ENCODE data around the gene DHX30. TPM values are rescaled to one million over a fixed set of nuclear protein-coding genes. Genes with fewer than 3 reads are reported as not detected.

DHX30 gene
- total RNA-seq, 4 donors from 2014 or later = 45.7 to 91.1 (median 67.9) TPM

DNA sequence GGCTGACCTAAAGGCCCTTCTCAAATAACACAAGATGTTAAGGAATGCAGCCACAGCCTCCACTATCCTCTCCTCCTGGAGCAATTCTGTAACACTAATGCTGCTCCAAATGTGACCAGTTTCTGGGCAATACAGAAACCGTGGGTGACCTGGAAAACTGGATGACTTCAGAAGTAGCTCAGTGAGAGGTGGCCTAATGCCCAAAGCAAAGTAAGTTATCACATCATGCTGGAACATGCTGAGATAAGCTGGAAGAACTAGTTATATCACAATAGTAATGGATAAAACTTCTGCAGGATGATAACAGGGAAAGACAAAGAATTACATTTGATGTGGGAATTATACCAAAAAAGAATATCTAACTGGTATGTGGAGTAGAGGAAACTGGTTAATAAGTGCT, 72.0 kb downstream of the DHX30 start:
- in situ Hi-C loops (cut with MboI; ENCODE audit: low sequenced_read_pairs in 4 of 4) = no loop called here
- DNase-seq (no peak), ATAC-seq (no peak)
- no peak for TF ChIP-seq CTCF (IDR thresholded peaks at IDR 0.05 in 4 of 5, conservative IDR thresholded peaks at IDR 0.05 in 1 of 5)
- no peak for TF ChIP-seq POLR2A (IDR thresholded peaks at IDR 0.05)
- no peak overlapping the region for H3K4me3 ChIP-seq
- intact Hi-C loops (cut with DNase I; ENCODE audit: low total_unique reads) = no loop called here
- H3K27ac ChIP-seq = peak overlapping the region in 1 of 4 donors; percentile 7
- H3K9me3 ChIP-seq = no peaks in the 10 kb centered on the region
- no peaks in the 10 kb centered on the region for H3K27me3 ChIP-seq
- peaks cover 3 to 88% of the 10 kb centered on the region in 2 donors for H3K36me3 ChIP-seq
- H3K4me1 ChIP-seq = peaks cover 0 to 9% of the 10 kb centered on the region in 2 donors

GRCh38 chr3:47877290-47877689, 74.4 kb downstream of the DHX30 start:
- Histone ChIP-seq H3K4me3 (no peak overlapping the region), H3K4me1 (peaks cover 0 to 9% of the 10 kb centered on the region in 2 donors), H3K27me3 (no peaks in the 10 kb centered on the region), H3K9me3 (no peaks in the 10 kb centered on the region), H3K36me3 (peaks cover 0 to 71% of the 10 kb centered on the region in 2 donors), H3K27ac (peak overlapping the region; percentile 4 to 56 (median 38))
- no peak for TF ChIP-seq POLR2A (IDR thresholded peaks at IDR 0.05)
- TF ChIP-seq CTCF (IDR thresholded peaks at IDR 0.05 in 4 of 5, conservative IDR thresholded peaks at IDR 0.05 in 1 of 5) = no peak
- in situ Hi-C loops (cut with MboI; ENCODE audit: low sequenced_read_pairs in 4 of 4) = no loop called here
- intact Hi-C loops (cut with DNase I; ENCODE audit: low total_unique reads) = no loop called here
- DNase-seq (no peak), ATAC-seq (no peak)

DNA sequence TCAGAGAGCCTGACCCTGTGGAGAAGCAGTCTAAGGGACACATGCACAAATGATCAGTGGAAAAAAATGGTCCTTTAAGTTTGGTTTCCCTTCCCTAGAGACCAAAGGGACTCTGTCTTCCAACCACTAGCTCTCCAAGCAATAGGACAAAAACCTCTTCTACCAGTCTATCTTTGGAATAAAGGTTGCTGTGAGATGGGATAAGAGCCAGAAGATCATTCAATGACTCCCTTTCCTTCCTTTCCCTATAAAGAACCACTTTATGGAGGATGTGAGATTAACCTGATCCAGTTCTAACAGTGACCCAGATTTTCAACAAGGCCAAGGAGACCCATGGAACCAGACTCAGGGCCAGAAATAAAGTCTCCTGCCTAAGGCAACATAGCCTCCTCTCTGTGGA, 74.8 kb downstream of the DHX30 start:
- Histone ChIP-seq H3K27me3 (no peaks in the 10 kb centered on the region), H3K4me1 (peaks cover 0 to 9% of the 10 kb centered on the region in 2 donors), H3K4me3 (no peak overlapping the region), H3K9me3 (no peaks in the 10 kb centered on the region), H3K27ac (peak overlapping the region; percentile 4 to 56 (median 38)), H3K36me3 (peaks cover 0 to 71% of the 10 kb centered on the region in 2 donors)
- ATAC-seq = no peak
- intact Hi-C loops (cut with DNase I; ENCODE audit: low total_unique reads) = no loop called here
- TF ChIP-seq POLR2A (IDR thresholded peaks at IDR 0.05) = no peak
- no peak for TF ChIP-seq CTCF (IDR thresholded peaks at IDR 0.05 in 4 of 5, conservative IDR thresholded peaks at IDR 0.05 in 1 of 5)
- in situ Hi-C loops (cut with MboI; ENCODE audit: low sequenced_read_pairs in 4 of 4) = no loop called here
- DNase-seq = no peak

DNA sequence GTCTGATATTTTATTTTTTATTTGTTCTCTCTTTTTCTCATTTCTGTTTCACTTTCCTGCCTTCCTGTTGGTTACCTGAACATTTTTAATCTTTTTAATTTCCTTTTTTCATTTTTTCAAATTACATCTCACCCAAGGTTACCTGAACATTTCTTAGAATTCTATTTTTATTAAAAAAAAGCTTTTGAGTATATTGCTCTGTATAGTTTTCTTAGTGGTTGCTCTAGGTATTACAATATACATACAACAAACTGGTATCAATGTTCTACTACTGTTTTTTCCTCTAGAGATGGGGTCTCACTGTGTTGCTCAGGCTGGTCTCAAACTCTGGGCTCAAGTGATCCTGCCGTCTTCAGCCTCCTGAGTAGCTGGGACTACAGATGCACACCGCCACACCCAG, 79.4 kb downstream of the DHX30 start:
- DNase-seq = no peak
- H3K4me3 ChIP-seq = no peak overlapping the region
- H3K27me3 ChIP-seq = no peaks in the 10 kb centered on the region
- peaks cover 0 to 32% of the 10 kb centered on the region in 2 donors for H3K36me3 ChIP-seq
- in situ Hi-C loops (cut with MboI; ENCODE audit: low sequenced_read_pairs in 4 of 4) (no loop called here), intact Hi-C loops (cut with DNase I; ENCODE audit: low total_unique reads) (no loop called here)
- H3K9me3 ChIP-seq = no peaks in the 10 kb centered on the region
- no peak for TF ChIP-seq POLR2A (IDR thresholded peaks at IDR 0.05)
- peak in 1 of 5 experiments; percentile 22 for TF ChIP-seq CTCF (IDR thresholded peaks at IDR 0.05 in 4 of 5, conservative IDR thresholded peaks at IDR 0.05 in 1 of 5)
- H3K27ac ChIP-seq = peak overlapping the region in 1 of 4 donors; percentile 28
- ATAC-seq = no peak
- H3K4me1 ChIP-seq = peaks cover 0 to 9% of the 10 kb centered on the region in 2 donors

GRCh38 chr3:47884603-47885002, 81.7 kb downstream of the DHX30 start:
- no peak for TF ChIP-seq POLR2A (IDR thresholded peaks at IDR 0.05)
- TF ChIP-seq CTCF (IDR thresholded peaks at IDR 0.05 in 4 of 5, conservative IDR thresholded peaks at IDR 0.05 in 1 of 5) = no peak
- in situ Hi-C loops (cut with MboI; ENCODE audit: low sequenced_read_pairs in 4 of 4) (no loop called here), intact Hi-C loops (cut with DNase I; ENCODE audit: low total_unique reads) (no loop called here)
- ATAC-seq (no peak), DNase-seq (no peak)
- Histone ChIP-seq H3K27ac (no peak overlapping the region), H3K4me3 (no peak overlapping the region), H3K4me1 (peaks cover 0 to 6% of the 10 kb centered on the region in 2 donors), H3K27me3 (no peaks in the 10 kb centered on the region), H3K9me3 (no peaks in the 10 kb centered on the region), H3K36me3 (peaks cover 0 to 33% of the 10 kb centered on the region in 2 donors)
